Neural crest cell (in vitro differentiated cells): ENCODE measurements around the gene ITPR1. TPM values are rescaled to one million over a fixed set of nuclear protein-coding genes. Genes with fewer than 3 reads are reported as not detected.

ENCODE experiments used
- DNase-seq: peaks from one replicate; pipeline ENCODE4 v3.0.0; 2021; ENCODE audit warnings: low read depth, mixed read lengths, low spot score
- H3K27ac Mint-ChIP-seq: one replicate; pipeline ENCODE4 v1.8.0; 2021; ENCODE audit warnings: mild to moderate bottlenecking, mixed read lengths; ENCODE audit not compliant: unreplicated experiment
- H3K27me3 Mint-ChIP-seq: 2 replicates; pipeline ENCODE4 v1.8.0; 2021; ENCODE audit warnings: low read depth, mild to moderate bottlenecking, mixed read lengths
- H3K36me3 Mint-ChIP-seq: 2 replicates; pipeline ENCODE4 v1.8.0; 2021; ENCODE audit warnings: low read depth, mild to moderate bottlenecking, mixed read lengths
- H3K4me1 Mint-ChIP-seq: 2 replicates; pipeline ENCODE4 v1.8.0; 2021; ENCODE audit warnings: mixed read lengths
- H3K4me3 Mint-ChIP-seq: one replicate; pipeline ENCODE4 v1.8.0; 2021; ENCODE audit warnings: mild to moderate bottlenecking, mixed read lengths
- H3K9me3 Mint-ChIP-seq: 2 replicates; pipeline ENCODE4 v1.8.0; 2021; ENCODE audit warnings: mixed read lengths
- total RNA-seq: library from RNA; stranded (reverse); gene quantifications from 2 replicates; pipeline ENCODE4 v1.2.1, GENCODE V29; 2021
- TF ChIP-seq, protein P1 (sequence below): fragments of 200-600 bp; sonication (generic); conservative IDR thresholded peaks from 2 replicates; pipeline ENCODE4 v1.5.0; 2021; ENCODE audit warnings: antibody characterized with exemption, mild to moderate bottlenecking

Gene ITPR1
- total RNA-seq, 1 donor from 2014 or later: 4.8 TPM

DNA sequence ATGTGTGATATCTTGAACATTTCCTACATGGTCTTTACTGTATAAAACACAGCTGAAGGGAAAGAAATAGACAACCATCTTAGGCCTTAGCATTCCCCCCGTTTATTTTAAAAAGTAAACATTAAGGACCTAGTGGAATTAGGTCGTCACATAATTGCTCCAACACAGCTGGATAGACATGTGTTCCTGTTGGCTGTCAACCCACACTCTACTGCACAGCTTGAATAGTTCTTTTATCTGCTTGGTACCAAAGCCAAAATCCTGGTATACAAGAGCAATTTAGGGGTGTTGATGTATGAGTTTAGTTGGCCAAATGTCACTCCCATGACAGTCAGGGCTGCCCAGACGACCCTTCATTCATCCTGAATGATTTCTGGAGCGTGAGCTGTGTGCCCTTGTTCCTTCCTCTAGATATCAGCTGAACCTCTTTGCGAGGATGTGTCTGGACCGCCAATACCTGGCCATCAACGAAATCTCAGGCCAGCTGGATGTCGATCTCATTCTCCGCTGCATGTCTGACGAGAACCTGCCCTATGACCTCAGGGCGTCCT is 179.7 kb downstream of the ITPR1 start:
- no peak for DNase-seq
- Mint-ChIP-seq H3K27ac (no peak overlapping the region), H3K27me3 (no peaks in the 10 kb centered on the region), H3K36me3 (no peaks in the 10 kb centered on the region), H3K4me1 (no peaks in the 10 kb centered on the region), H3K9me3 (no peaks in the 10 kb centered on the region), H3K4me3 (no peak overlapping the region)
- TF ChIP-seq, protein P1, sequence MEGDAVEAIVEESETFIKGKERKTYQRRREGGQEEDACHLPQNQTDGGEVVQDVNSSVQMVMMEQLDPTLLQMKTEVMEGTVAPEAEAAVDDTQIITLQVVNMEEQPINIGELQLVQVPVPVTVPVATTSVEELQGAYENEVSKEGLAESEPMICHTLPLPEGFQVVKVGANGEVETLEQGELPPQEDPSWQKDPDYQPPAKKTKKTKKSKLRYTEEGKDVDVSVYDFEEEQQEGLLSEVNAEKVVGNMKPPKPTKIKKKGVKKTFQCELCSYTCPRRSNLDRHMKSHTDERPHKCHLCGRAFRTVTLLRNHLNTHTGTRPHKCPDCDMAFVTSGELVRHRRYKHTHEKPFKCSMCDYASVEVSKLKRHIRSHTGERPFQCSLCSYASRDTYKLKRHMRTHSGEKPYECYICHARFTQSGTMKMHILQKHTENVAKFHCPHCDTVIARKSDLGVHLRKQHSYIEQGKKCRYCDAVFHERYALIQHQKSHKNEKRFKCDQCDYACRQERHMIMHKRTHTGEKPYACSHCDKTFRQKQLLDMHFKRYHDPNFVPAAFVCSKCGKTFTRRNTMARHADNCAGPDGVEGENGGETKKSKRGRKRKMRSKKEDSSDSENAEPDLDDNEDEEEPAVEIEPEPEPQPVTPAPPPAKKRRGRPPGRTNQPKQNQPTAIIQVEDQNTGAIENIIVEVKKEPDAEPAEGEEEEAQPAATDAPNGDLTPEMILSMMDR: no peak

DNA sequence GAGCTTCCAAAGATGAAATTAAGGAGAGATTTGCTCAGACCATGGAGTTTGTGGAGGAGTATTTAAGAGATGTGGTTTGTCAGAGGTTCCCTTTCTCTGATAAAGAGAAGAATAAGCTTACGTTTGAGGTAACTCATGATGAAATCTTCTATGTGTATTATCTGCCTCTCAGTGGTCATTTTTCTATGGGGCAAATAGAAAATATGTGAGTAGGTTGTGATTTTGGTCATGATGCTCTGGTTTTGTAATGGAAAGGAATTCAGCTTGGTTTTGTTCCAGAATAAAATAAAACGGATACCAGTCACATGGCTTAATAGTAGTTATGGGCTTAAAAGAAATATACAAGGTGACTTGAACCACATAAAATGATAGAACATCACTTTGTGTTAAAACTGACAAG is 181.1 kb downstream of the ITPR1 start:
- no peaks in the 10 kb centered on the region for H3K36me3 Mint-ChIP-seq
- no peak for DNase-seq
- H3K27me3 Mint-ChIP-seq: no peaks in the 10 kb centered on the region

DNA sequence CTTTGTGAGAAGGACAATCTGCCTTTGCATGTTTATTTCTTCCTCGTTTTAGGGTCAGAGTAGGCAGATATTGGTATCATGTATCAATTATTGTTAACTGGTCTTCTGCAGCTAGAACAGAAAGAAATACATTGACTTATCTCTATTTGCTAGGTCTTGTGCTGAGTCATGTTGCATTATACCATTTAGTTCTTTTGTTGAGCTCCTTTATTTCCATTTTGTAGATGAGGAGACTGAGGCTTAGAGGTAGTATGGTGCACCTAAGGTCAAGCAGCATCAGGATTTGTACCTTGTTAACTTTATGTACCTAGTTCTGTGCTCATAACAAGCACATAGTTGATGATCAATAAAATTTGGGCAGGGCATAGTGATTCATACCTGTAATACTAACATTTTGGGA is 182.6 kb downstream of the ITPR1 start:
- Mint-ChIP-seq H3K4me1 (no peaks in the 10 kb centered on the region), H3K27me3 (no peaks in the 10 kb centered on the region), H3K36me3 (no peaks in the 10 kb centered on the region), H3K4me3 (no peak overlapping the region), H3K9me3 (no peaks in the 10 kb centered on the region), H3K27ac (no peak overlapping the region)
- no peak for DNase-seq
- TF ChIP-seq, protein P1: no peak

More for the DNA sequence above, 181.1 kb downstream of the ITPR1 start:
- no peak overlapping the region for H3K27ac Mint-ChIP-seq
- TF ChIP-seq, protein P1: no peak
- H3K4me3 Mint-ChIP-seq: no peak overlapping the region
- H3K4me1 Mint-ChIP-seq: no peaks in the 10 kb centered on the region
- no peaks in the 10 kb centered on the region for H3K9me3 Mint-ChIP-seq

DNA sequence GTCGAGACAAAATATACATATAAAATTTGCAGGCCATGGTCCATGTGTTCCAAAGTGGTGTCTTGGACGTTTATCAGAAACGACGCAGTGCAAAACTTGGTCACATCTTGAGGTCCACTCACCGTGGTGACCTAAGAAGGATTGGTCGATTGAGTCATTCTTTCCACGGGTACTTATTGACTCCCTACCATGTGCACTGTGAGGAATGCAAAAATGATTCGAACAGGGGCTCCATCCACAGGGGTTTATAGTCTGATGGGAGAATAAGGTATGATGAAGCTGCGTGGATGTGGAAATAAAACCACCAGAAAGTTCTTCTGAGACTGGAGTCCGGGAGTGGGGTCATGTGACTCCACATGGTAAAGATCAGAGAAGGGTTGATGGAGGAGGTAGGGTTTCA is 185.2 kb downstream of the ITPR1 start:
- TF ChIP-seq, protein P1: no peak
- Mint-ChIP-seq H3K4me3 (no peak overlapping the region), H3K27me3 (no peaks in the 10 kb centered on the region), H3K36me3 (no peaks in the 10 kb centered on the region), H3K9me3 (no peaks in the 10 kb centered on the region), H3K4me1 (no peaks in the 10 kb centered on the region), H3K27ac (no peak overlapping the region)
- DNase-seq: no peak

DNA sequence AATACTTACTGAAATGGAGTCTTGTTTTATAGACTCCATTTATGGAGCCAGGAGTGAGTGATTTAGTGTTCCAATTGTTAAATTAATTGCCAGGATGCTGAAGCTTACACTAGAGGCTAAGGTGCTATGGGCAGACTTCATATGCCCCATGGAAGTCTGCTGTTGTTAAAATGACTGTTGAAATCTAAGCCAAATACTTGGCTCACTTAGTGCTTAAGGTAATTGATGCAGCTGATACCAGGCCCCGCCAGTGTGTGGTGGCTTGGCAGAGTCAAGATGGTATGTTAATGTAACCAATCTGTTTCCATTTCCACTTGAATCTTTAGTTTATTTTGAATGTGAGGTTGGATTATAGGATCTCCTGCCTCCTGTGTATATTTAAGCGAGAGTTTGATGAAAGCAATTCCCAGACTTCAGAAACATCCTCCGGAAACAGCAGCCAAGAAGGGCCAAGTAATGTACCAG is 187.1 kb downstream of the ITPR1 start:
- H3K4me3 Mint-ChIP-seq: no peak overlapping the region
- H3K9me3 Mint-ChIP-seq: no peaks in the 10 kb centered on the region
- no peak for DNase-seq
- TF ChIP-seq, protein P1: no peak
- no peak overlapping the region for H3K27ac Mint-ChIP-seq
- H3K4me1 Mint-ChIP-seq: no peaks in the 10 kb centered on the region
- no peaks in the 10 kb centered on the region for H3K36me3 Mint-ChIP-seq
- peaks cover 4% of the 10 kb centered on the region for H3K27me3 Mint-ChIP-seq
